ENCODE data around the gene CASP8. TPM values are rescaled to one million over a fixed set of nuclear protein-coding genes. Genes with fewer than 3 reads are reported as not detected.

Gene CASP8
- total and polyA plus RNA-seq, 2 of the 13 experiments (the other 11 are each of a cell fraction or from before 2014, with no cell fraction given): 25.0 to 52.8 TPM

GRCh38 chr2:201231781-201232466 is 28.4 kb upstream of the CASP8 start (continued):
- TF ChIP-seq ZNF275 (CRISPR knock-in tag; IDR thresholded peaks at IDR 0.05; ENCODE audit: borderline replicate concordance) (0 out of 2 replicates have a peak, but pooled peaks have one; percentile 47), PHF21A (CRISPR knock-in tag; IDR thresholded peaks at IDR 0.05) (peak; percentile 61; the same call in 1 of the 2 replicates), NFE2 (CRISPR knock-in tag; IDR thresholded peaks at IDR 0.05) (no peak), ARID3A (IDR thresholded peaks at IDR 0.05; ENCODE audit: low read depth, low read length) (peak; percentile 79), KAT8 (CRISPR knock-in tag; IDR thresholded peaks at IDR 0.05) (peak; percentile 99), YY1 (IDR thresholded peaks at IDR 0.05; ENCODE audit: insufficient read depth, insufficient replicate concordance, low read depth, low read length) (peak; percentile 93), MAZ (IDR thresholded peaks at IDR 0.05; ENCODE audit: borderline replicate concordance, low read depth, low read length) (no peak), MAZ (CRISPR knock-in tag; IDR thresholded peaks at IDR 0.05; ENCODE audit: low read depth) (peak; percentile 63; the same call in 1 of the 2 replicates), MATR3 (CRISPR knock-in tag; IDR thresholded peaks at IDR 0.05) (no peak), ZNF891 (CRISPR knock-in tag; IDR thresholded peaks at IDR 0.05) (peak; percentile 83), GPBP1L1 (CRISPR knock-in tag; IDR thresholded peaks at IDR 0.05) (no peak), MTA1 (CRISPR knock-in tag; IDR thresholded peaks at IDR 0.05; ENCODE audit: borderline replicate concordance) (no peak), ISX (CRISPR knock-in tag; conservative IDR thresholded peaks at IDR 0.05) (no peak), ZNF678 (CRISPR knock-in tag; IDR thresholded peaks at IDR 0.05) (no peak), SRF (IDR thresholded peaks at IDR 0.05; ENCODE audit: low read depth, low read length) (0 out of 2 replicates have a peak, but pooled peaks have one; percentile 50), HIC2 (CRISPR knock-in tag; IDR thresholded peaks at IDR 0.05; ENCODE audit: low read depth) (no peak), ZNF34 (CRISPR knock-in tag; IDR thresholded peaks at IDR 0.05; ENCODE audit: borderline replicate concordance) (no peak), GATAD1 (CRISPR knock-in tag; IDR thresholded peaks at IDR 0.05) (peak; percentile 84), ZNF572 (CRISPR knock-in tag; IDR thresholded peaks at IDR 0.05) (no peak), HNF4G (IDR thresholded peaks at IDR 0.05; ENCODE audit: borderline replicate concordance, low read depth, low read length) (peak; percentile 14; the same call in 1 of the 2 replicates), HNF4G (CRISPR knock-in tag; IDR thresholded peaks at IDR 0.05; ENCODE audit: borderline replicate concordance, low read depth) (no peak; the same call in 1 of the 2 replicates), ATRX (CRISPR knock-in tag; IDR thresholded peaks at IDR 0.05; ENCODE audit: borderline replicate concordance) (no peak), ZMAT5 (CRISPR knock-in tag; IDR thresholded peaks at IDR 0.05; ENCODE audit: borderline replicate concordance, low read depth) (no peak)

All from HepG2 (cell line).